C4-2B (cell line): ENCODE results near the gene TXNRD1.

Source experiments
- H3K27ac ChIP-seq: fragments of 450-650 bp; 2 replicates; pipeline ENCODE4 v1.5.1; 2017
- CTCF ChIP-seq: fragments of 450-650 bp; conservative IDR thresholded peaks from 2 replicates; pipeline ENCODE4 v1.5.1; 2017; ENCODE audit warnings: mild to moderate bottlenecking
- ZFX ChIP-seq: fragments of 450-650 bp; IDR thresholded peaks from 2 replicates; pipeline ENCODE4 v1.6.1; 2017

TXNRD1 gene

GRCh38 chr12:104354868-104355570 is 139.4 kb downstream of the TXNRD1 start:
- H3K27ac ChIP-seq, result no peak overlapping the region
- TF ChIP-seq ZFX (no peak), CTCF (no peak)

- no peak overlapping the region for H3K27ac ChIP-seq
- TF ChIP-seq ZFX, result no peak
- no peak for TF ChIP-seq CTCF
These were observed 140.1 kb downstream of the TXNRD1 start for GRCh38 chr12:104355630-104356029.

GRCh38 chr12:104356231-104357115 is 140.9 kb downstream of the TXNRD1 start:
- H3K27ac ChIP-seq, result no peak overlapping the region
- TF ChIP-seq ZFX (no peak), CTCF (no peak)

GRCh38 chr12:104357421-104357952 is 141.9 kb downstream of the TXNRD1 start:
- no peak overlapping the region for H3K27ac ChIP-seq
- TF ChIP-seq ZFX (no peak), CTCF (no peak)

GRCh38 chr12:104358353-104359003 is 142.9 kb downstream of the TXNRD1 start:
- no peak overlapping the region for H3K27ac ChIP-seq
- TF ChIP-seq CTCF (peak; percentile 88), ZFX (no peak)

GRCh38 chr12:104359216-104359615 is 143.6 kb downstream of the TXNRD1 start:
- no peak overlapping the region for H3K27ac ChIP-seq
- TF ChIP-seq CTCF, result no peak
- TF ChIP-seq ZFX, result no peak

GRCh38 chr12:104360157-104360556 is 144.6 kb downstream of the TXNRD1 start:
- TF ChIP-seq ZFX (no peak), CTCF (no peak)

More at GRCh38 chr12:104360157-104360556, 144.6 kb downstream of the TXNRD1 start:
- no peak overlapping the region for H3K27ac ChIP-seq
